Right cardiac atrium (tissue), 5 donors: ENCODE results near the gene SLC39A12. TPM values are rescaled to one million over a fixed set of nuclear protein-coding genes. Genes with fewer than 3 reads are reported as not detected.

Source experiments
- ATAC-seq, 2 donors: fragments of 200-7000 bp; cut with Tn5 transposase; one replicate each; pipeline versions ENCODE4 v1.8.0 to v1.9.1; 2020; ENCODE audit warnings: moderate library complexity in 2 of 2, mild to moderate bottlenecking in 1 of 2
- DNase-seq, 3 donors: peaks; one replicate each; pipeline ENCODE4 v3.0.0-alpha.2; 2020
- H3K27ac ChIP-seq: one replicate; pipeline ENCODE4 v1.5.1; 2013; ENCODE audit warnings: mild to moderate bottlenecking, low read length, control low read depth, moderate library complexity
- H3K27me3 ChIP-seq: one replicate; pipeline ENCODE4 v1.6.1; 2013; ENCODE audit not compliant: control insufficient read depth, insufficient read depth
- H3K4me1 ChIP-seq: one replicate; pipeline ENCODE4 v1.6.1; 2013; ENCODE audit warnings: low read length; ENCODE audit not compliant: control insufficient read depth, insufficient read depth
- H3K4me3 ChIP-seq: one replicate; pipeline ENCODE4 v1.5.1; 2013; ENCODE audit warnings: low read length, control low read depth
- H3K9me3 ChIP-seq: one replicate; pipeline ENCODE4 v1.6.1; 2013; ENCODE audit warnings: low read length; ENCODE audit not compliant: control insufficient read depth
- WGBS: extraction: QIAGEN DNeasy Blood & Tissue Kit; methylation state at CpG from one replicate; pipeline ENCODE4 v1.1.7; 2013; 5-methylcytosine and 5-hydroxymethylcytosine counted together
- intact Hi-C, 4 donors: fragments of 100-400 bp; cut with DNase I; formaldehyde crosslinking; loops; one replicate each; pipeline versions ENCODE4 v1.11.0 to v1.14.0; 2022 to 2023
- polyA plus RNA-seq: library from polyadenylated mRNA; stranded (reverse); fragments of 200-250 nt; gene quantifications from one replicate; pipeline ENCODE4 v1.2.3, GENCODE V29; 2013
- total RNA-seq, 4 donors: library from RNA; stranded (reverse); fragmentation: NEBNext Ultra II Directional; extraction: Animal tissue kit (Norgen Biotek cat#: 25700); gene quantifications; one replicate each; pipeline ENCODE4 v1.2.1, GENCODE V29; 2021
- donor health status: healthy with polysubstance abuse.
- donor health status: DM: no; HTN: yes; CAD: no.
- donor health status: DM: no; HTN: no; CAD: no.
- donor health status: DM: no; HTN: yes; CAD: no; lungs with severe emphysema.
- donor health status: DM: yes; HTN: yes; CAD: no.

Gene SLC39A12
- total and polyA plus RNA-seq, 5 donors = 0.05 TPM; not detected in 4

DNA sequence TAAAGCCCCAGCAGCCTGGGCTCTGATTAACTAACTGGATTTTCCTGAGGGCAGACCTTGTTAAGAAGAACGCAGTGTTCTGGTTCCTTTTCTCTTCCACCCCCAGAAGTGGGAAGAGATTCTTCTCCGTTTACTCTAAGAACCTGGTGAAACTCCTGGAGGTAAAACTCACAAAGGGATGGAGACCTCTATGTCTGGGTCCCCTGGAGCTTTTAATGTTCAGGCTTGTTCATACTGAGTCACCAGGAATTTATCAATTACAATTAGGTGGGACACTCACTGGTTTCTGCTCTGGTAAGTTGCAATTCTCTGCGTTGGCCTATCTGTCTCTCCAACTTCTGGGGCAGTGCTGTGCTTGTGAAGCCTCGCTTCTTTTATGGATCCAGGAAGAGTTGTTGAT is 115.2 kb downstream of the SLC39A12 start:
- intact Hi-C loops = no loop called here
- 89% methylated on average over 4 of the region's 4 CpGs for WGBS
- no peak for ATAC-seq

DNA sequence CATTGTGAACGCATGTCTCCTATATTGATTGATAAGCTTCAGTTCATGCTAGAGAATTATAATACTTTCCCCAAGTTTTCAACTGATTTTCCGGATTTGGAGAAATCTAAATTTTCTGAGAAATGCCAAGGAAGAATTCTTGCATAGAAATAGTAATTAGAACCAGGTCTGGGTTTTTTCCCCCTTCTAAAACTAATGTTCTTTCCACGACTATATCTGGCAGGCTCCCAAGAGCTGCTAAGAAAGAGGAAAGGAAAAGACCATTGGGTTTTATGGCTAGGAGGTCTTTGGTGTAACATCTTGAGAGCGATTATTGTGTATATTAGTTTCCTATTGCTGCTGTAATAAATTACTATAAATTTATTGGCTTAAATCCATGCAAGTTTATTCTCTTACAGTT is 116.7 kb downstream of the SLC39A12 start:
- intact Hi-C loops = no loop called here
- ATAC-seq = no peak
- DNase-seq = no peak
- Histone ChIP-seq H3K27me3 (no peaks in the 10 kb centered on the region), H3K27ac (no peak overlapping the region), H3K4me1 (no peaks in the 10 kb centered on the region), H3K4me3 (no peak overlapping the region), H3K9me3 (no peaks in the 10 kb centered on the region)
- 82% methylated on average over 4 of the region's 4 CpGs for WGBS

More for the DNA sequence above, 115.2 kb downstream of the SLC39A12 start:
- no peak overlapping the region for H3K27ac ChIP-seq
- no peak overlapping the region for H3K4me3 ChIP-seq
- no peak for DNase-seq
- H3K27me3 ChIP-seq = no peaks in the 10 kb centered on the region
- H3K4me1 ChIP-seq = no peaks in the 10 kb centered on the region
- no peaks in the 10 kb centered on the region for H3K9me3 ChIP-seq

DNA sequence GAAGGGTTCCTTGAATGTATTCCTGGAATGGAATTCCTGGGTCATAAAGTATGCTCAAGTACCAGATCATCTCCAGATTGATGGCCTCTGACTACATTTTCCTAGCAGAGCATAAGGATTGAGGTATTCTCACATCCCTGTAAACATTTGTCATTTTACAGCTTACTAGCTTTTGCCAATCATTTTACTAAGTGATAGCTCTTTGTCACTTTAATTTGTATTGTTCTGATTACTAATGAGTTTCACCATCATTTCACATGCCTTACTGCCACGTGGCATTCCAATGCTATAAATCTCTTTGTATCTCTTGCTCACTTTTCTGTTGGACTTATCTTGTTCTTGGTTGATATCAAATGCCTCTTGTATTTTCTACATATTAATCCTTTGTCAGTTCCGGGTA is 119.9 kb downstream of the SLC39A12 start:
- intact Hi-C loops = no loop called here
- H3K4me1 ChIP-seq = no peaks in the 10 kb centered on the region
- 62% methylated on average over 2 of the region's 2 CpGs for WGBS
- ATAC-seq = no peak
- no peak for DNase-seq
- H3K27ac ChIP-seq = no peak overlapping the region
- no peaks in the 10 kb centered on the region for H3K27me3 ChIP-seq
- H3K4me3 ChIP-seq = no peak overlapping the region
- H3K9me3 ChIP-seq = no peaks in the 10 kb centered on the region

DNA sequence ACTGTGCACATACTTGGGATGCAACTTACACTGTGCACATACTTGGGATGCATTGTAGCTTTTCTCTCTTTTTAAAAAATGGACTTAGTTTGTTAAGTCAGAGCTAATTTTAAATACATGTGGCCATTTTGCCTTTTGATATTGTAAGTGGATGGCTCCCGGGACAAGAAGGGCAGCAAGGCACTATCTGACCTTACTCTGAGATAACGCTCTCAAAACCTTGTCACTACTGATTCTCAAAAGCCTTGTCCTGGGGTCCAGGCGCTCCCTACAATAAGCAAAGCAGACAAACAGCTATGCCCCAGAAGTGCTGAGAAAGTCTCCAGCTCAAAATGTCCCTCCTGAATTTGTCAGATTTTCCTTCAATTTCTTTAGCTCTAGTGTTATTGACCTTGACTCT is 121.6 kb downstream of the SLC39A12 start:
- DNase-seq (no peak), ATAC-seq (no peak)
- no peak overlapping the region for H3K4me3 ChIP-seq
- WGBS = 52% methylated on average over 3 of the region's 3 CpGs
- no peak overlapping the region for H3K27ac ChIP-seq
- no peaks in the 10 kb centered on the region for H3K27me3 ChIP-seq
- intact Hi-C loops = no loop called here
- no peaks in the 10 kb centered on the region for H3K4me1 ChIP-seq
- no peaks in the 10 kb centered on the region for H3K9me3 ChIP-seq

DNA sequence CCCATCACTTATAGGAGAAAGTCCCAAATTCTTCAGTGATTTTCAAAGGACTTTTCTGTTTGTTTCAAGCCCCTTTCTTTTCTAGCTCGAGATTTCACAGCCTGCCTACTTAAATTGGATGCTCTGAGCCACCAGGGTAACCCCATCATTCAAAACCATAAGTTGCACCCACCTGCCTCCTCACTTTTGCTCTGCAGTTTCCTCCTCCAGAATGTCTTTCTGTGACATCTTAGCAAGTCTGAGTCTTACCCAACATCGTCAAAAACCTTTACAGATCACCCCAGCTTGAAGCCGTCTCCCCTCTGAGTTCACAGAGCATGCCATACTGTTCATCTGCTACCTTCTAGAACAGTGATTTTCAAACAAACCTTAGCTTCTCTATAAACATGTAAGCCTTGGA is 124.2 kb downstream of the SLC39A12 start:
- WGBS = 69% methylated on average over 3 of the region's 3 CpGs
- H3K27me3 ChIP-seq = no peaks in the 10 kb centered on the region
- intact Hi-C loops = no loop called here
- no peak overlapping the region for H3K4me3 ChIP-seq
- DNase-seq (no peak), ATAC-seq (no peak)
- H3K9me3 ChIP-seq = no peaks in the 10 kb centered on the region
- H3K4me1 ChIP-seq = no peaks in the 10 kb centered on the region
- no peak overlapping the region for H3K27ac ChIP-seq

DNA sequence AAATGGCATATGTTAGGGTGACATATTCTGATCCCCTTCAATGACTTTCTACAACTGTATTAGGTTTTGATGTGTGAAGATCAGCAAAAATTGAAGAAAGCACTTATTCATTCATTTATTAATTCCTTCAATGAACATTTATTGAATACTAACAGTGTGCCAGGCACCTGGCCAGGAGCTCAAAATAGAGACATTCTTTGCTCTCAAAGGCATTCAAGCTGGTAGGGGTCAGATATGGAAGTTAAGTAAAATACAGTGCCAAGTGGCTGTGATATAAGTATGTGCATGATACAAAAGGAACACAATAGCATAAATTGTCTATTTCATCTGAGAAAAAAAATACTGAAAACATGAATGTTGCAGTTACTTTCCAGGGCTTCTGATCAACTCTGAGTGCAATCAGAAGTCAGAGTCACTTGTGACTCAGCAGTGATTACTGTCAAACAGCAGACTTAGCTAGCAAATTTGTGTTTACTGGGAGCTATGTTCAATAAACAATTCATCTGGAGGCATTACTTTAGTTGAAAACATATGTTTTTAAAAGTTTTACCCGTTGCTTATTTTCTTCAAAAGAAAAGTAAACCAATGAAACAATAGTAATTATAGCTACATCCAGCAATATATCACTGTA is 128.1 kb downstream of the SLC39A12 start:
- Histone ChIP-seq H3K27me3 (no peaks in the 10 kb centered on the region), H3K9me3 (no peaks in the 10 kb centered on the region), H3K4me1 (no peaks in the 10 kb centered on the region), H3K27ac (no peak overlapping the region), H3K4me3 (no peak overlapping the region)
- WGBS = 83% methylated on average over 1 of the region's 1 CpG
- DNase-seq (no peak), ATAC-seq (no peak)
- intact Hi-C loops = no loop called here

DNA sequence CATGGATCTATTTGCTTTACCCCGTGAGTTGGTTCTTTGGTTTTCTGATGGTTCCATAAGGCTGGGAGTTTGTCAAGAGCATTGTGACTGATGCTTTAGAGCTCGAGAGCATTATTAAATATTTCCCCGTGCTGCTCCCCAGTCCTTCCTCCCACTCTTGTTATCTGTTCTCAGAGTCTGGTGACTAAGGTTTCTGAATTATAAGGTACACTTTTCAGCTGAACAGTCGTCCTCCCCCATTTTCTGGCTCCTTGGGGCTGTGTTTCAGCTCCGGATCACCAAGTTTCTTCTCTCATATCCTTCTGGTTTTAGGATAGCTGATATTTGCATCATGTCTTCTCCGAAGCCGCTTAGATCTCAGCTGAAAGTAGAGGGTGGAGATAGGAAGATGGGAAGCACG is 130.7 kb downstream of the SLC39A12 start:
- intact Hi-C loops = no loop called here
- WGBS = 64% methylated on average over 8 of the region's 8 CpGs
- no peak overlapping the region for H3K4me3 ChIP-seq
- no peak overlapping the region for H3K27ac ChIP-seq
- no peak for DNase-seq
- ATAC-seq = no peak
- no peaks in the 10 kb centered on the region for H3K4me1 ChIP-seq
- no peaks in the 10 kb centered on the region for H3K27me3 ChIP-seq
- no peaks in the 10 kb centered on the region for H3K9me3 ChIP-seq

DNA sequence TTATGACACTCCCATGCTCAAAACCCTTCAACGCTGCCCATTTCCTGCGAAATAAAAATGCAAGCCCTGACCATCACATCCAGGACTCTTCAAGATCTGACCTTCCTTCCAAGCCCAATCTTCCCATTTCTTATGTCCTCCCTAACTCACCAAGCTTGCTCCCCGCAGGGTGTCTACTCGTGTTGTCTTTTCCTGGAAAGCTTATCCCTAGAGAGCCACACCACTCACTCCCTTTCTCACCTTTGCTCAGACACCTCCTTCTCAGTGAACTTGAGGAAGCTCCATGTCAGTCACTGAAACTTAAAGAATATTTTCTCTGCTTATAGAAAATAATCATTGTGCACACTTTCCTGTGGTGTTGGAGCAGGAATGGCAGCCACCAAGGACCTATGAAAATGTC is 134.1 kb downstream of the SLC39A12 start:
- no peak for ATAC-seq
- Histone ChIP-seq H3K9me3 (no peaks in the 10 kb centered on the region), H3K4me3 (no peak overlapping the region), H3K27me3 (no peaks in the 10 kb centered on the region), H3K27ac (no peak overlapping the region), H3K4me1 (no peaks in the 10 kb centered on the region)
- DNase-seq = no peak
- 73% methylated on average over 4 of the region's 4 CpGs for WGBS
- intact Hi-C loops = no loop called here

DNA sequence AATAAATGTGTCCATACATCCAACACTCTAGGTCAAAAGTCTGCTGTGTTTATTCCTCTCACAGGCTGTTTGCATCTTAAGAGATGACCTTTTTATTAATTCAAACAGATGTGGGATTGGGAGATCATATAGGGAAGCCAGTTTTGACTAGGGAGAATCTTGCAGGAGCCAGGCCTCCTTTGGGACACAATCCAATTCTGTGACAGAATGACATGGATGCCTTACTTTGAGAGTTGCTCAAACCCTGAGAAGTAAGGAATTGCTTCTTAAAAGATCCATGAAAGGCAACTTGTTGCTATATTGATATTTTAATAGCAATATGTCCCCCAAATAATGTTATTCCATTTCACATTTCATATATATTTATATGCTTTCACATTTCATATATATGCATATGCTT is 135.0 kb downstream of the SLC39A12 start:
- H3K4me1 ChIP-seq = no peaks in the 10 kb centered on the region
- no peaks in the 10 kb centered on the region for H3K27me3 ChIP-seq
- no peaks in the 10 kb centered on the region for H3K9me3 ChIP-seq
- no peak for DNase-seq
- H3K27ac ChIP-seq = no peak overlapping the region
- intact Hi-C loops = no loop called here
- ATAC-seq = no peak
- H3K4me3 ChIP-seq = no peak overlapping the region

DNA sequence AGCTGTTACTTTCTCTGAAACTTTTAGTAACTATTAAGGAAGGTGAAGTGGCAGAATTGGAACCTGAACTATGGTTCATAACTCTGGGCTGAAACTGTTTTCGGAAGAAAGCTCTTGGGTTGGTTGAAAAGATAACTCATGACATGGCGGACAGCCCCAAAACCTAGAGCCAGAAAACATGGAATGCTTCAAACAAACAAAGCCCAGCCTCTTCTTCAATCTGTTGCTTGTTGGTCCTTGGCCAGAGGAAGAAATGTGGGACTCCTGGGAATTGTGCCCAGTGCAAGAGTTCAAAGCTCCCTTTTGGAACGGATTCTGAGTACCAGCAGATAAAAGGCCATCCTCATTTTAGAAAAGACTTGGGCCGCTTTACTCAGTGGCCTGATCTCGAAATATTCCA is 135.6 kb downstream of the SLC39A12 start:
- Histone ChIP-seq H3K9me3 (no peaks in the 10 kb centered on the region), H3K4me1 (no peaks in the 10 kb centered on the region), H3K27ac (no peak overlapping the region), H3K4me3 (no peak overlapping the region), H3K27me3 (no peaks in the 10 kb centered on the region)
- peak in 1 of 2 donors; percentile 29 for ATAC-seq
- no peak for DNase-seq
- intact Hi-C loops = no loop called here
- 38% methylated on average over 5 of the region's 5 CpGs for WGBS
